ENCODE data around the gene FLRT2. TPM values are rescaled to one million over a fixed set of nuclear protein-coding genes. Genes with fewer than 3 reads are reported as not detected.

Gene FLRT2
- total RNA-seq, 4 donors from 2014 or later, result 2.2 to 7.1 (median 5.4) TPM

DNA sequence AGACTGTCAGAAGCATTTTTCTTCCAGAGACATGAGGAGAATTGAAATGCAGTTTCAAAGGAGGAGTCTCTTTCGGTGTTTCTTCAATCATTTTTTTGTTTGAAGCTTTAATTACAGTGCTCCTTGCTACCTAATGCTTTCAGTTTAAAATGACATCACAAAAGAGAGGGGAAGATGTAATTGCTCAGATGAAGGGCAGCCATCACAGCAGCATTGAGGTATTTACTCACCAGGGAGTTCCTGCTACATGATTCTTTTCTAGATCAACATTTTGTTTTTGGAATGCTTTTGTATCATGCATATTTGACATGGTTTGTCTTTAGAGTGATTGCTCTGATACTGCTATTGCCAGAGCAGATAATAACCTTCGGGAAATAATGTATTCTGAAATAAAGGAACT lies 28.6 kb downstream of the FLRT2 start:
- H3K4me1 ChIP-seq, result peaks cover 10 to 15% of the 10 kb centered on the region in 2 donors
- TF ChIP-seq POLR2A (IDR thresholded peaks at IDR 0.05), result no peak
- TF ChIP-seq, protein P1, sequence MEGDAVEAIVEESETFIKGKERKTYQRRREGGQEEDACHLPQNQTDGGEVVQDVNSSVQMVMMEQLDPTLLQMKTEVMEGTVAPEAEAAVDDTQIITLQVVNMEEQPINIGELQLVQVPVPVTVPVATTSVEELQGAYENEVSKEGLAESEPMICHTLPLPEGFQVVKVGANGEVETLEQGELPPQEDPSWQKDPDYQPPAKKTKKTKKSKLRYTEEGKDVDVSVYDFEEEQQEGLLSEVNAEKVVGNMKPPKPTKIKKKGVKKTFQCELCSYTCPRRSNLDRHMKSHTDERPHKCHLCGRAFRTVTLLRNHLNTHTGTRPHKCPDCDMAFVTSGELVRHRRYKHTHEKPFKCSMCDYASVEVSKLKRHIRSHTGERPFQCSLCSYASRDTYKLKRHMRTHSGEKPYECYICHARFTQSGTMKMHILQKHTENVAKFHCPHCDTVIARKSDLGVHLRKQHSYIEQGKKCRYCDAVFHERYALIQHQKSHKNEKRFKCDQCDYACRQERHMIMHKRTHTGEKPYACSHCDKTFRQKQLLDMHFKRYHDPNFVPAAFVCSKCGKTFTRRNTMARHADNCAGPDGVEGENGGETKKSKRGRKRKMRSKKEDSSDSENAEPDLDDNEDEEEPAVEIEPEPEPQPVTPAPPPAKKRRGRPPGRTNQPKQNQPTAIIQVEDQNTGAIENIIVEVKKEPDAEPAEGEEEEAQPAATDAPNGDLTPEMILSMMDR (IDR thresholded peaks at IDR 0.05 in 4 of 5, conservative IDR thresholded peaks at IDR 0.05 in 1 of 5), result no peak
- H3K36me3 ChIP-seq, result no peaks in the 10 kb centered on the region
- no peaks in the 10 kb centered on the region for H3K27me3 ChIP-seq
- no peaks in the 10 kb centered on the region for H3K9me3 ChIP-seq
- ATAC-seq (no peak), DNase-seq (no peak)
- in situ Hi-C loops (cut with MboI; ENCODE audit: low sequenced_read_pairs in 4 of 4), result no loop called here
- no peak overlapping the region for H3K4me3 ChIP-seq
- intact Hi-C loops (cut with DNase I; ENCODE audit: low total_unique reads), result no loop called here
- H3K27ac ChIP-seq, result peak overlapping the region in 1 of 4 donors; percentile 40

DNA sequence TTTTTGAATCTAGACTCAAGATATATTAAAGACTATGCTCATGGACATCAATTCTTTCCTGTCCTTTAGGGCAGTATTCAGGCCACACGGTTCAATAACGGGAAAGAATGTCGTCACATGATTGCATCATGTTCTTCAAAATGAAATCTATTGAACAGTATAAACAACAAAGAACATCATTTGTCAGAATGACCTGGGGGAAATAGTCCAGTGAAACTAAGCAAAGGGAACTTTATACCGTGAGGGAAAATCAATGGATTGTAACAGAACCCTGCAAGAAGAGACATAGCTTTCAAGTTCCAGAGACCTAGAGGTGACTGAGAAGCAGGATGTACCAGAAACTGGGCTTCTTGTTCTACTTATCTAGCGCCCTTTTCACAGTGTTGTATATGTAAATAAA lies 32.7 kb downstream of the FLRT2 start:
- Histone ChIP-seq H3K9me3 (no peaks in the 10 kb centered on the region), H3K27me3 (no peaks in the 10 kb centered on the region), H3K4me1 (peaks cover 7 to 28% of the 10 kb centered on the region in 2 donors), H3K27ac (peak overlapping the region in 2 of 4 donors; percentile 40 to 60), H3K4me3 (no peak overlapping the region), H3K36me3 (no peaks in the 10 kb centered on the region)
- DNase-seq, result no peak
- TF ChIP-seq, protein P1 (IDR thresholded peaks at IDR 0.05 in 4 of 5, conservative IDR thresholded peaks at IDR 0.05 in 1 of 5), result no peak
- no peak for TF ChIP-seq POLR2A (IDR thresholded peaks at IDR 0.05)
- in situ Hi-C loops (cut with MboI; ENCODE audit: low sequenced_read_pairs in 4 of 4), result no loop called here
- no peak for ATAC-seq
- intact Hi-C loops (cut with DNase I; ENCODE audit: low total_unique reads), result no loop called here

DNA sequence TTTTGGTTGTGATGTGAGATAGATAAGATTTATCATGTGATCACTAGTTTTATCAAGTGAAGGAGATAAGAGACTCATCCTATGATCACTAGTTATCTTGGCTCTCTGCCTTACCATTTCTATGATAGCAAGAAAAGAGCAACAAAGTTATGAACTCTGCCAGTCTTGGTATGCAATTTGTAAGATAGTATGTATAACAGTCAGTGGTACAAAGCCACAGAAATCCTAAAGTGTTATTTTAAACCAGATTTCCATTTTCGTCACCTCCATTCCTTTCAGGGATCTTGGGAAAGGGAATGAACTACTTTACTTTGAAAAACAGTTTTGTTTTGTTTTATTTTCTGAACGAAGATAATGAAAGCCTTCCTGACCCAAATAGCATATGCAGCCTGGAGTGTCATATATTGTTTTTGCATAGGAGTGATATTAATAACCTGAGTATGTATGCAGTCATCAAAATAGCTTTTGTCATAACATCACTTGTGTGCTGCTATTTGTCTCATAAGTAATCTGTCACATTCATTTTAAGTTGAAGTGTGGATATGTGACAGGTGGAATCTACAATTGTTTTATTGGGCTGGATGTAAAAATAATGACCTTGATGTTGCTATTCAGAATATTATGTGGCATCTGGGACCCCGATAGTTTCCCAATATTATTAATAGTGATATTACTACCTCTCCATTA lies 35.0 kb downstream of the FLRT2 start:
- H3K9me3 ChIP-seq, result no peaks in the 10 kb centered on the region
- H3K4me3 ChIP-seq, result no peak overlapping the region
- peaks cover 7 to 29% of the 10 kb centered on the region in 2 donors for H3K4me1 ChIP-seq
- ATAC-seq (no peak), DNase-seq (no peak)
- H3K36me3 ChIP-seq, result no peaks in the 10 kb centered on the region
- H3K27me3 ChIP-seq, result no peaks in the 10 kb centered on the region
- in situ Hi-C loops (cut with MboI; ENCODE audit: low sequenced_read_pairs in 4 of 4), result no loop called here
- peak overlapping the region; percentile 6 to 83 (median 64) for H3K27ac ChIP-seq
- no peak for TF ChIP-seq POLR2A (IDR thresholded peaks at IDR 0.05)
- TF ChIP-seq, protein P1 (IDR thresholded peaks at IDR 0.05 in 4 of 5, conservative IDR thresholded peaks at IDR 0.05 in 1 of 5), result no peak
- intact Hi-C loops (cut with DNase I; ENCODE audit: low total_unique reads), result no loop called here

DNA sequence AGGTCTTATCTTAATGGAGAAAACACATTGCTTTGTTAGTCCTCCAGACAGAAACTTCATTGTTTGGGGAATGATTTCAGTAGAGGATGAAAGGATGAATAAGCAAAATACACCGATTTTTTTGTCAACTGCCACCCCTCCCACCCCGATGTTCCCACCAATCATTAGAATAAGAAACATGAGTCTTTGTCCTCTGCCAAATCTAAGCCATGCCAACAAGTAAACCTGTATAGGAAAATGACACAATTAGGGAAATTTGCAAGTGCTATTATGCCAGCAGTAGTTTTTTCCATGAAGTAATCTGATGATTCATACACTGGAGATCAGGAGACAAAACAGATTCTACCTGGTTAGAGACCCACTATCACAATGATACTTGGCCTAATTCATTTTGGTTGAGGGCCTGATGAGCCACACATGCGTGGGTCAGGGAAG lies 35.9 kb downstream of the FLRT2 start:
- Histone ChIP-seq H3K27ac (peak overlapping the region; percentile 6 to 83 (median 64)), H3K36me3 (no peaks in the 10 kb centered on the region), H3K4me1 (peaks cover 7 to 33% of the 10 kb centered on the region in 2 donors), H3K4me3 (no peak overlapping the region), H3K27me3 (no peaks in the 10 kb centered on the region), H3K9me3 (no peaks in the 10 kb centered on the region)
- TF ChIP-seq, protein P1 (IDR thresholded peaks at IDR 0.05 in 4 of 5, conservative IDR thresholded peaks at IDR 0.05 in 1 of 5), result no peak
- no peak for TF ChIP-seq POLR2A (IDR thresholded peaks at IDR 0.05)
- ATAC-seq, result peak in 1 of 2 donors; percentile 19
- no peak for DNase-seq
- intact Hi-C loops (cut with DNase I; ENCODE audit: low total_unique reads) (no loop called here), in situ Hi-C loops (cut with MboI; ENCODE audit: low sequenced_read_pairs in 4 of 4) (no loop called here)
